Smooth muscle cell (in vitro differentiated cells): ENCODE measurements around the gene MT1E. TPM values are rescaled to one million over a fixed set of nuclear protein-coding genes. Genes with fewer than 3 reads are reported as not detected.
A peak's percentile ranks its signal among the peaks of the same experiment; 100 is the strongest.

Experiments used
- DNase-seq: peaks from one replicate; lab custom pipeline; 2025; ENCODE audit not compliant: unreplicated experiment; lab: John Stamatoyannopoulos, UW
- H2AFZ ChIP-seq: fragments of 200-600 bp; sonication (generic); 2 replicates; pipeline ENCODE4 v1.6.0; 2016; ENCODE audit warnings: antibody characterized with exemption, low read depth, mild to moderate bottlenecking
- H3F3A ChIP-seq: fragments of 200-600 bp; sonication (generic); 2 replicates; pipeline ENCODE4 v1.6.0; 2017; ENCODE audit warnings: antibody characterized with exemption, low read depth
- H3K27ac ChIP-seq: fragments of 200-600 bp; sonication (generic); 2 replicates; pipeline ENCODE4 v1.5.1; 2016; ENCODE audit warnings: low read depth, mild to moderate bottlenecking
- H3K27me3 ChIP-seq: fragments of 200-600 bp; sonication (generic); 2 replicates; pipeline ENCODE4 v1.6.1; 2016; ENCODE audit warnings: low read depth, mild to moderate bottlenecking
- H3K36me3 ChIP-seq: fragments of 200-600 bp; sonication (generic); 2 replicates; pipeline ENCODE4 v1.5.1; 2016; ENCODE audit warnings: low read depth
- H3K4me1 ChIP-seq: fragments of 200-600 bp; sonication (generic); 2 replicates; pipeline ENCODE4 v1.5.1; 2016; ENCODE audit warnings: low read depth
- H3K4me2 ChIP-seq: fragments of 200-600 bp; sonication (generic); 2 replicates; pipeline ENCODE4 v1.6.0; 2016; ENCODE audit warnings: mild to moderate bottlenecking
- H3K4me3 ChIP-seq: fragments of 200-600 bp; sonication (generic); 2 replicates; pipeline ENCODE4 v1.5.1; 2016; ENCODE audit warnings: mild to moderate bottlenecking
- H3K79me2 ChIP-seq: fragments of 200-600 bp; sonication (generic); 2 replicates; pipeline ENCODE4 v1.6.0; 2016; ENCODE audit warnings: low read depth, mild to moderate bottlenecking
- H3K9ac ChIP-seq: fragments of 200-600 bp; sonication (generic); 2 replicates; pipeline ENCODE4 v1.6.0; 2016; ENCODE audit warnings: low read depth
- H3K9me3 ChIP-seq: fragments of 200-600 bp; sonication (generic); replicated peaks from 2 replicates; pipeline ENCODE4 v1.5.1; 2016; ENCODE audit warnings: low read depth
- H4K20me1 ChIP-seq: fragments of 200-600 bp; sonication (generic); 2 replicates; pipeline ENCODE4 v1.6.0; 2016; ENCODE audit warnings: low read depth
- WGBS: methylation state at CpG from one replicate; pipeline ENCODE4 v1.1.7; 2016; ENCODE audit warnings: low lambda C conversion rate; 5-methylcytosine and 5-hydroxymethylcytosine counted together
- polyA plus RNA-seq: library from polyadenylated mRNA; unstranded; fragments of >200 nt; fragmentation: Nextera tagmentation; extraction: Ambion mirVana; gene quantifications from 2 replicates; pipeline ENCODE4 v1.2.1, GENCODE V29; 2016
- total RNA-seq: library from RNA; depleted of rRNA; stranded (reverse); fragments of >200 nt; gene quantifications from 2 replicates; pipeline ENCODE4 v1.2.3, GENCODE V29; 2014
- TF ChIP-seq, protein P1 (sequence below): fragments of 200-600 bp; sonication (generic); IDR thresholded peaks from 2 replicates; pipeline ENCODE4 v1.5.1; 2017; ENCODE audit warnings: borderline replicate concordance, mild to moderate bottlenecking, antibody characterized with exemption; ENCODE audit not compliant: insufficient read depth, poor library complexity, severe bottlenecking

The MT1E gene
- total and polyA plus RNA-seq, 2 experiments from 2014 or later = 2.0 to 10.3 TPM

GRCh38 chr16:56603589-56603988 is 22.0 kb upstream of the MT1E start:
- no peaks in the 10 kb centered on the region for H3K79me2 ChIP-seq
- no peak overlapping the region for H3K4me2 ChIP-seq
- H2AFZ ChIP-seq = no peak overlapping the region
- TF ChIP-seq, protein P1, sequence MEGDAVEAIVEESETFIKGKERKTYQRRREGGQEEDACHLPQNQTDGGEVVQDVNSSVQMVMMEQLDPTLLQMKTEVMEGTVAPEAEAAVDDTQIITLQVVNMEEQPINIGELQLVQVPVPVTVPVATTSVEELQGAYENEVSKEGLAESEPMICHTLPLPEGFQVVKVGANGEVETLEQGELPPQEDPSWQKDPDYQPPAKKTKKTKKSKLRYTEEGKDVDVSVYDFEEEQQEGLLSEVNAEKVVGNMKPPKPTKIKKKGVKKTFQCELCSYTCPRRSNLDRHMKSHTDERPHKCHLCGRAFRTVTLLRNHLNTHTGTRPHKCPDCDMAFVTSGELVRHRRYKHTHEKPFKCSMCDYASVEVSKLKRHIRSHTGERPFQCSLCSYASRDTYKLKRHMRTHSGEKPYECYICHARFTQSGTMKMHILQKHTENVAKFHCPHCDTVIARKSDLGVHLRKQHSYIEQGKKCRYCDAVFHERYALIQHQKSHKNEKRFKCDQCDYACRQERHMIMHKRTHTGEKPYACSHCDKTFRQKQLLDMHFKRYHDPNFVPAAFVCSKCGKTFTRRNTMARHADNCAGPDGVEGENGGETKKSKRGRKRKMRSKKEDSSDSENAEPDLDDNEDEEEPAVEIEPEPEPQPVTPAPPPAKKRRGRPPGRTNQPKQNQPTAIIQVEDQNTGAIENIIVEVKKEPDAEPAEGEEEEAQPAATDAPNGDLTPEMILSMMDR = peak; percentile 31
- peaks cover 1% of the 10 kb centered on the region for H3K4me1 ChIP-seq
- no peaks in the 10 kb centered on the region for H3K36me3 ChIP-seq
- H4K20me1 ChIP-seq = no peaks in the 10 kb centered on the region
- no peak overlapping the region for H3K9ac ChIP-seq
- 53% methylated on average over 4 of the region's 4 CpGs for WGBS
- no peak overlapping the region for H3K4me3 ChIP-seq
- no peaks in the 10 kb centered on the region for H3K9me3 ChIP-seq
- H3K27ac ChIP-seq = no peak overlapping the region
- no peak for DNase-seq
- H3F3A ChIP-seq = peaks cover 8% of the 10 kb centered on the region
- no peaks in the 10 kb centered on the region for H3K27me3 ChIP-seq

- H3K4me2 ChIP-seq = no peak overlapping the region
- TF ChIP-seq, protein P1 = no peak
- no peak overlapping the region for H3K27ac ChIP-seq
- H3F3A ChIP-seq = peaks cover 20% of the 10 kb centered on the region
- no peak for DNase-seq
- no peak overlapping the region for H2AFZ ChIP-seq
- H3K4me3 ChIP-seq = no peak overlapping the region
- H3K79me2 ChIP-seq = no peaks in the 10 kb centered on the region
- 89% methylated on average over 4 of the region's 4 CpGs for WGBS
- H4K20me1 ChIP-seq = no peaks in the 10 kb centered on the region
- H3K9me3 ChIP-seq = no peaks in the 10 kb centered on the region
- H3K36me3 ChIP-seq = no peaks in the 10 kb centered on the region
- no peaks in the 10 kb centered on the region for H3K27me3 ChIP-seq
- H3K9ac ChIP-seq = no peak overlapping the region
- H3K4me1 ChIP-seq = peaks cover 15% of the 10 kb centered on the region
Measured at GRCh38 chr16:56604966-56605365, 20.6 kb upstream of the MT1E start.

- WGBS = 93% methylated on average over 1 of the region's 1 CpG
- DNase-seq = no peak
- H3K36me3 ChIP-seq = no peaks in the 10 kb centered on the region
- TF ChIP-seq, protein P1 = no peak
- no peaks in the 10 kb centered on the region for H3K27me3 ChIP-seq
- H3K9me3 ChIP-seq = no peaks in the 10 kb centered on the region
- peaks cover 21% of the 10 kb centered on the region for H3F3A ChIP-seq
- H4K20me1 ChIP-seq = no peaks in the 10 kb centered on the region
- H3K27ac ChIP-seq = no peak overlapping the region
- peaks cover 18% of the 10 kb centered on the region for H3K4me1 ChIP-seq
- H3K79me2 ChIP-seq = no peaks in the 10 kb centered on the region
- H3K9ac ChIP-seq = no peak overlapping the region
- no peak overlapping the region for H3K4me3 ChIP-seq
- H2AFZ ChIP-seq = no peak overlapping the region
- no peak overlapping the region for H3K4me2 ChIP-seq
Measured at GRCh38 chr16:56605475-56605874, 20.1 kb upstream of the MT1E start.

DNA sequence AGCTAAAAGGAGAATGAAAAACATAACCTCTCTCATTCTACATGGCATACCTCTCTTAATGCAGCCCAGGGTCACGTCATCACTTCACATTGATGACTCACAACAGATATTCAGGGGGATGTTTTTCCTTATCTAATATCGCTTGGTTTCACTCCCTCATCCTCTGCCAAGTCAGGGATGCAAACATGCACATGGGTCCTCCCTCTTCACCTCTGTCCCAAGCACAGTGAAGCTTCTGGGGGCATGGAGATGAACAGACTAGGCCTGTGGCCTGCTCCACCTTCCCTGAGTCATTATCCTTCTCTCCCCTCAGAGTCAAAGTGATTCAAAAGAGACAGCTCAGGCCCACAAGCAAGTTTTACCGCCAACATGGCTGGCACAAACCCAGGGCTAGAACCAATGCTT is 19.5 kb upstream of the MT1E start:
- 89% methylated on average over 3 of the region's 3 CpGs for WGBS
- TF ChIP-seq, protein P1 = no peak
- Histone ChIP-seq H3K9me3 (no peaks in the 10 kb centered on the region), H3K27ac (peak overlapping the region; percentile 93), H3F3A (peaks cover 23% of the 10 kb centered on the region), H3K36me3 (no peaks in the 10 kb centered on the region), H3K4me1 (peaks cover 18% of the 10 kb centered on the region), H3K79me2 (no peaks in the 10 kb centered on the region), H3K4me2 (no peak overlapping the region), H3K9ac (no peak overlapping the region), H4K20me1 (no peaks in the 10 kb centered on the region), H2AFZ (no peak overlapping the region), H3K27me3 (no peaks in the 10 kb centered on the region), H3K4me3 (no peak overlapping the region)
- DNase-seq = no peak
